ENCODE data around the gene LCN10. TPM values are rescaled to one million over a fixed set of nuclear protein-coding genes. Genes with fewer than 3 reads are reported as not detected.

Gene LCN10
- total and polyA plus RNA-seq, 2 of the 13 experiments (the other 11 are each of a cell fraction or from before 2014, with no cell fraction given) = 0.53 to 0.61 TPM

- TF ChIP-seq NR2F2 (IDR thresholded peaks at IDR 0.05; ENCODE audit: borderline replicate concordance, low read depth) = peak; percentile 86
- TF ChIP-seq FOXM1 (CRISPR knock-in tag; IDR thresholded peaks at IDR 0.05) = no peak
- TF ChIP-seq KDM6A (CRISPR knock-in tag; IDR thresholded peaks at IDR 0.05; ENCODE audit: low read depth) = no peak
- TF ChIP-seq HOXD1 (CRISPR knock-in tag; IDR thresholded peaks at IDR 0.05) = no peak
- 0 out of 2 replicates have a peak, but pooled peaks have one; percentile 16 for TF ChIP-seq MEIS1 (CRISPR knock-in tag; IDR thresholded peaks at IDR 0.05; ENCODE audit: borderline replicate concordance)
- no peak for TF ChIP-seq KDM1A (CRISPR knock-in tag; IDR thresholded peaks at IDR 0.05)
- no peak for TF ChIP-seq ZNF878 (CRISPR knock-in tag; IDR thresholded peaks at IDR 0.05)
- TF ChIP-seq ZNF788 (CRISPR knock-in tag; IDR thresholded peaks at IDR 0.05; ENCODE audit: borderline replicate concordance) = no peak
- TF ChIP-seq U2AF2 (IDR thresholded peaks at IDR 0.05; ENCODE audit: low read depth, low read length) = no peak
- no peak for TF ChIP-seq KLF13 (CRISPR knock-in tag; IDR thresholded peaks at IDR 0.05)
- TF ChIP-seq WIZ (CRISPR knock-in tag; IDR thresholded peaks at IDR 0.05) = no peak
- peak; percentile 68 for TF ChIP-seq FOXK1 (CRISPR knock-in tag; IDR thresholded peaks at IDR 0.05; ENCODE audit: borderline replicate concordance, low read depth)
- no peak for TF ChIP-seq DMAP1 (CRISPR knock-in tag; IDR thresholded peaks at IDR 0.05)
- TF ChIP-seq NFRKB (IDR thresholded peaks at IDR 0.05) = no peak
- TF ChIP-seq HNRNPUL1 (IDR thresholded peaks at IDR 0.05; ENCODE audit: low read depth, low read length) = no peak
- TF ChIP-seq ZNF709 (CRISPR knock-in tag; IDR thresholded peaks at IDR 0.05) = no peak
- TF ChIP-seq ZNF281 (CRISPR knock-in tag; IDR thresholded peaks at IDR 0.05; ENCODE audit: borderline replicate concordance) = peak; percentile 12; the same call in 1 of the 2 replicates
- TF ChIP-seq NFIB (CRISPR knock-in tag; IDR thresholded peaks at IDR 0.05; ENCODE audit: borderline replicate concordance) = no peak
- TF ChIP-seq ZNF607 (CRISPR knock-in tag; IDR thresholded peaks at IDR 0.05; ENCODE audit: borderline replicate concordance) = 0 out of 2 replicates have a peak, but pooled peaks have one; percentile 10
- TF ChIP-seq SP2 (CRISPR knock-in tag; IDR thresholded peaks at IDR 0.05) = no peak
- no peak for TF ChIP-seq IRF1 (CRISPR knock-in tag; IDR thresholded peaks at IDR 0.05; ENCODE audit: low read depth)
- peak; percentile 68 for TF ChIP-seq SAP130 (CRISPR knock-in tag; IDR thresholded peaks at IDR 0.05; ENCODE audit: low read depth)
- TF ChIP-seq HMG20B (CRISPR knock-in tag; conservative IDR thresholded peaks at IDR 0.05) = 0 out of 2 replicates have a peak, but pooled peaks have one; percentile 54
- TF ChIP-seq, protein P1, sequence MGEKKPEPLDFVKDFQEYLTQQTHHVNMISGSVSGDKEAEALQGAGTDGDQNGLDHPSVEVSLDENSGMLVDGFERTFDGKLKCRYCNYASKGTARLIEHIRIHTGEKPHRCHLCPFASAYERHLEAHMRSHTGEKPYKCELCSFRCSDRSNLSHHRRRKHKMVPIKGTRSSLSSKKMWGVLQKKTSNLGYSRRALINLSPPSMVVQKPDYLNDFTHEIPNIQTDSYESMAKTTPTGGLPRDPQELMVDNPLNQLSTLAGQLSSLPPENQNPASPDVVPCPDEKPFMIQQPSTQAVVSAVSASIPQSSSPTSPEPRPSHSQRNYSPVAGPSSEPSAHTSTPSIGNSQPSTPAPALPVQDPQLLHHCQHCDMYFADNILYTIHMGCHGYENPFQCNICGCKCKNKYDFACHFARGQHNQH (CRISPR knock-in tag; IDR thresholded peaks at IDR 0.05) = no peak; the same call in 1 of the 2 replicates
- TF ChIP-seq ZNF512B (CRISPR knock-in tag; IDR thresholded peaks at IDR 0.05; ENCODE audit: borderline replicate concordance) = no peak
Measured at GRCh38 chr9:136697821-136698526, 44.8 kb downstream of the LCN10 start (continued).
